Measurements from ENCODE around the gene RUNX2.

RUNX2 gene

DNA sequence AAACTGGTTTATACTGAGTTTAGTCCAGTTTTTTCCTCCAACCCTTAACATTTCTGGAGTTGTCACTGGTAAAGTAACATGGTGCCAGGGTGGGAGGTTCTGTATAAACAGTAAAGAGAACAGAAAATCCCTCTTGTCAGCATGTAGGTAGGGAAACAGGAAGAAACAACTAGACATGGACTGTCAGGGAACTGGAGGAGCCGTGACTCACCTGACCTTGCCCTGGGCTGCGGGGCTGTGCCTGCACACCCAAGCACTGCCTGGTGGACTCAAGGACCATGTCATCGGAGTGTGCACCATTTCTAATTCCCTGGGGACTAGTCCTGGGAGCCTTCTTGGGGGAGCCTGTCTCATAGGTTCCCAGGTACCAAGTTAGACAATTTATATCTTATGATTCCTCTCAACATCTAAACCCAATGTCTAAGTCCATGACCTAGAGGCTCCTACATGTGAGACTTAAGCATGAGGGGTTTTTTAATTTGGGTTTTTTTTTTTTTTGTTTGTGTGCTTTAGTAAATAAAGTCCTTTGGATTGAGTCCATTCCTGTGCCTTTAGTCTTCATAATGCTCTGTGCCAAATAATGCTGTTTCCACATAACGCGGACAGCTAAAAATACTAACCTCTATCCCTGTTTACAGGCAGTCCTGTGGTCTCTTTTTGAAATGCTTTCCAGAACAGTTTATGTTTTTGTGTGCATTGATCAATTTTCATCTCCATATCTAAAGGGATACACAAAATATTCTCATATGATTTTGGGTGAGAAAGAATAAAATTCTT, 186.5 kb downstream of the RUNX2 start:
- no peak for DNase-seq (ENCODE audit: low spot score)

DNA sequence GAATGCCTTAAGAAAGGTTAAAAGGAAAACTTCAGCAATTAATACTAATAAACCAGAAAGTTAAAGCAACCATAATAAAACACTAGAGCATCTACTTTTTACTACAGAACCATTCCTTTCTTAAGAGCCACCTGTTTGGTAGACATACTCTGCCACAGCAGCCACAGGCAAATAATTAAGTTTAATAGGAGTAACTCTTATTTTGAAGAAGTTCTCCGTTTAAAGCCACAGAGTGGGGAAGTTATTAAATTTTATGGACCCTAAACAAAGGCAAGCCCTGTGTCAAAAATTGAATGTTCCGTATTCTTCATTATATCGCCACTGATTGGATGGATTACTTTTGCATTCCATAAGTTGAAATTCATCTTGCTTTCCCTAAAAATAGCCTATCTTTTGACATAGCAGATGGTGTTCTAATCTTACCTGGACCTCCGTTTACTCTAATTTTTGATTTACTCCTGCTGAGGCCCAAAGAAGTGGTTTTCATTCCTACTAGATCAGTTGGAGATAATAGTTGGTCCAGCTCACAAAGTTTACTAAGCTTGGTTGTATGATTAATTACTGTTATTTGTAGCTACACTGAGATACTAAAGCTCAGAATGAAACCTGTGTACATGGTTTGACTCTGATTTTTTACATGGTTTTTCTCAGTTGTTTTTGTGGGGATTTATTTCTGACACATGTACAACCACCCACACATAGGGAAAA, 190.0 kb downstream of the RUNX2 start:
- no peak for DNase-seq (ENCODE audit: low spot score)

DNA sequence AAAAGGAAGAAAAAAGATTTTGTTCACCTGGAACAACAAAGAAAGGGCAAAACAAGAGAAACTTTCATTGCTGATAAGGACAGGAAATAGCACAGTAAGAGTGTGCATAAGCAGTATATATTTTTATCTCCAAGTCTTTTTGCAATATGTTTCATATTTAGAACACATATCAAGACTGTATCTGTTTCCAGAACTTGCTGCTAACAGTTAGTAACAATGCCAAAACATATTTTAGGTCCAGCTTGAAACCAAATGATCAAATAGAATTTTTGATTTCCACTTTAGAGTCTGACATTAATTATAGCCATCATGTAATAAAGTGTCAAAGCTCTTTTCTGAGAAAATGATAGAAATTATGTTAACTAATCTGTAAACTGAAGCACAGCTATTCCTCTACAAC, 193.1 kb downstream of the RUNX2 start:
- DNase-seq (ENCODE audit: low spot score), result no peak

DNA sequence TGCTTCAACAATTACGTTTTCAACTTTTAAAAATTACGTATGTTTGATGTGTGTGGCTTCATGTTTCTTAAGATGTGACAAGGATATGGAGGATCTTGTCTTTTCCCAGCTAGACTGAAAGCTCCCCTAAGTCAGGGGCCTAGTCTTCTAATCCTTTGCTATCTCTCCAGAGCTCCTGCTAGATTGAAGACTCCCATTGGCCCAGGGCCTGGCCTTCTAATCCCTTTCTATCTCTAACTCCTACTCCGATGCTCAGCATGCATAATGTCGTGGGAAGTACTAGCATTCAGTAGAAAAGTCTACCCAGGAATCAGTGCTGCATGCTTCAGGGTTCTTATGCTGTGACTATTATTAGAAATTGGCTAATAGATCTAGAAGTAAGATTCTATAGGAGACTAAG, 194.4 kb downstream of the RUNX2 start:
- DNase-seq (ENCODE audit: low spot score), result no peak

DNA sequence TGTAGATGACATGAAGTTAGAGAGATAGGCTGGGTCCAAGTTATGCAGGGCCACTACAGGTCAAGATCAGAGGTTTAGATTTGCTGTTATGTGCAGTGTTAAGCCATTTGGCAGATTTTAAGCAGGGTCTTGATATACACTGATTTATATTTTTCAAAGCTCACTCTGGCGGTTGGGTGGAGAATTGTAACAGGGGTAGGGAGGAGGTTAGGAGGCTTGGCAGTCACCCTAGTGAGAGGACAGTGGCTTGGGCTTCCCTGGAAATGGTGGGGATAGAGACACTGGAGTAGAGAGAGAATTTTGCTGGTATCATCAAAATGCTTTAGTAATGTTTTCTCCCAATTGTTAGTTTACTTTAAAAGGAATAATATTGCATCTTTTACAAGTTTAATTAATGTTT, 199.1 kb downstream of the RUNX2 start:
- DNase-seq (ENCODE audit: low spot score), result no peak

DNA sequence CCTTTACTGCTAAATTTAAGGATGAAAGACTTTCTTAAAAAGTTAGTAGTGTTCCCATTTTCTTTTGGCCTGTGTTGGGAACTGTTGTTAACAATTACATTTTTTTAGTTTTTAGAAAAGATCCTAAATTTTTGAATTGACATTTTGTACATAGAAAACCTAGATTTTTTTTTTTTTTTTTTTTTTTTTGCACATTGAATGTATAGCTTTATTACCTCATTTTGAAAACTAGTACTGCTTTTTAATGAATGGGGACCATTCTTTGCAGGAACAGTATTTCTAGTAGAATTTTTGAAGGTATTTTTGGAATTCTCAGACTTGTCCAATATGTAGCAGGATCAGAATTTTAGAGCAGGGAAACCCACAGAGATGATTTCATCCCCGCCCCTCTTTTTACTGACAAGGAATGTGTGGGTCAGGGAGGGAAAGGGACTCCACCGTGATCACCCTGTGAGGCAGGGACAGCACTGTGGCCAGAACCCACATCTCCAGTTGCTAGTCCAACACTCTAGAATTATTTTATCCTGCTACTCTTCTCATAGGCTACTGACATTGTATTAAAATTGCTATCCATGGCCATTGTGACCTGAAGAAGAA, 204.0 kb downstream of the RUNX2 start:
- no peak for DNase-seq (ENCODE audit: low spot score)

DNA sequence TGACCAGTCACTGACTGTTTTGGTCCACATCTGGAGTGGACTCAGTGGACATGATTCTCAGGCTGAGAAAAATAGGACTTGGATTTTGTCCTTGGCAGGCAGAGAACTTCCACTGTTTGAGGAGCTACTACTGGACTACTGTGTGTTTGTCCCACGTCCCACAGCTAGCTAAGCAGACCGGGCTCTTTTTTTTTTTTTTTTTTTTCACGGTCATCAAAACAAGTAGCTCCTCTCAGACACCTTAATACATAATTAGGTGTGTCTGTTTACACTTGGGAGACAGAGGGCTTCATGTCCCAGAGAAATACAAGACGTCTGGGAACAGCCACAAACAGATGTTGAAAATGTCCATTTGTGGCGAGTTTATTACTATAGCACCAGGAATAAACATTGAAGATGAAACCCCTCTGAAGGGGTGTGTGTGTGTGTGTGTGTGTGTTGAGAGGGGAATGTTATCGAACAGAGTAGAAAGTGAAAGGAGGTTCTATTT, 204.6 kb downstream of the RUNX2 start:
- no peak for DNase-seq (ENCODE audit: low spot score)

DNA sequence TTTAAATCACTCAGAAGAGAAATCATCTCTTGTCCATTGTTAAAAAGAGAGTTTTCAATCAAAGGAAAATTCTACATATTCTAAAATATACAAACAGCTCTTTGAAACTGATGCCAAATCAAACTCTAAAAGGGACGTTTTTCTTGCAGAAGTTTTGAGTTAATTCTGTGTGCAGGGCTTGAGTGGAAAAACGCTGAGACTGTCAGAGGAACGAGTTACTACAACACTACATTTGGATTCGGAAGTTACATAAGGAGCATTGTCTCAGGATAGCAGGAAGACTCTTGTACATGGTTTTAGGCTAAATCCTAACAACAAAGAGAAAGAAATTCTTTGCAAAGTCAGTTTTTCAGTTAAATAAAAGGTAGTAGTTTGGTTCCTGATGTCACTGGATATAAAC, 205.3 kb downstream of the RUNX2 start:
- DNase-seq (ENCODE audit: low spot score), result no peak

DNA sequence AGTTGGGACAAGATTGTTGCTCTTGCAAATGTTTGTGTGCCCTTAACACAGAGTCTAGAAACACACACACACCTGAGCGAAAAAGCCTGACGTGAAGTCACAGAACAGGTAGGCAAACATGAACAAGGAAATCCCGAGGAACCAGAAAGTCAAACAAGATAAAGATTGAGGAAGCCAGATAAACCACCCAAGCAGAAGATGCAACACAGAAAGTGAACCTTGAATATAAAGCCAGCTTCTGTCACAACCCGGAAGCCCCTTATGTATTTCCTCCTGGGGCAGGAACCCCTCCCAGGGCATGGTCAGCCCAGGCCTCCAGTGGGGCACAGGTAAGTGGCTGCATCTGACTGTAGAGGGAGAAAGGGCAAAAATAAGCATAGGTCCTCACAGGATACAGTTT, 207.8 kb downstream of the RUNX2 start:
- no peak for DNase-seq (ENCODE audit: low spot score)

DNA sequence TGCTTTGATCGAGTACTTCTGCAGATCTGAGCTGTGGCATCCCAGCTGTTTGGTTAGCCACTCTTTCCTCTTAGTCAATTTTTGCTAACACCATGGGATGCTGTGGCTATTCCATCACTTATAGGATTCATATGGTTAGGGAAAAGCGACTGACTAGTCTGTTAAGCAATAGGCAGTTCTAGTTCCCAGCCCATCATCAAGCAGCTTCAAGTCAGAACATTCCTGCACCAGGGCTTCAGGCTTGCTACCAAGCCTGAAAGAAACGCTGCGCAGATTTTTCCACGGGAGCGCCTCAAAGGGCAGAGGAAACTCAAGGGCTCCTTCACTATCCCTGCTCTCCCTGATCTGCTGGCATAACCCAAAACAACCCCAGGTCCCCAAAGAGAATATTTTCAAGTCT, 209.4 kb downstream of the RUNX2 start:
- no peak for DNase-seq (ENCODE audit: low spot score)

DNA sequence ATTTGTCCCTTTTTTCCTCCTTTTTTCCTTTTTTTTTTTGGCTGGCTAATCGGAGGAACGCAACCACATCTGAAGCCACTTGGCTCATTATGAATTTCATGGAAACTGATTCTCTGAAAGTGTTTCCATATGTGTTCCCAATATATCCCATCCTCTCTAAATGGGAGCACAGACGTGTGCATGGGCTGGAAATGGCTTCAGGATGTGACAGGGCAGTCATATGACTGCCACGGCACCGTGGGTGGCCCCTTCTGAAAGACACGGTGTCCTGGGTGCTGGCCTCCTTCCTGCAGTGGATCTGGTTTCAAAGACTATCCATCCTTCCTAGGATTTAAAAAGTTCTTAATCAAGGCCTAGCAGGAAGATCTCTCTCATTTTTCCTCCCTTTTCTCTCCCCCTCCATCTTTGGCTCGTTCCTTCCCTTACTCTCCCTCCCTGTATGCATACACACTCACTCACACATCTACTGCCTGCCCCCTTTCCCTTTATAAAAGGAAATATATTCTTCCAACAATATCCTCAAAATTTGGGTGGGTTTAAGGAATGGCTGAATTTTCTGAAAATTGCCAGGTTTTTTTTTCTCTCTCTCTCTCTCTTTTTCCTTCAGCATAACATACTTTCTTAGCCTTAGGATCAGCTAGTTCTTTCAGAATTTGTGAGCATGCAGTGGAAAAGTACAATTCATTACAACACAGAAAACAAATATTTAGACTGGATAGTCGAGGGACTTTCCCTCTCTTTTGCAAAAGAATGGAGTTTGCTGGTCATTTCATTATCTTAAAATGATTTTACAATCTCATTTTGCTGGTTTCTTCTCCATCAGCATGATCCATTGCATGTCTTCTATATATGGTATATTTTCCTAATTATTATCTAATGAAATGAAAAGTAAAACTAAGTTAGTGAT, 210.8 kb downstream of the RUNX2 start:
- no peak for DNase-seq (ENCODE audit: low spot score)

DNA sequence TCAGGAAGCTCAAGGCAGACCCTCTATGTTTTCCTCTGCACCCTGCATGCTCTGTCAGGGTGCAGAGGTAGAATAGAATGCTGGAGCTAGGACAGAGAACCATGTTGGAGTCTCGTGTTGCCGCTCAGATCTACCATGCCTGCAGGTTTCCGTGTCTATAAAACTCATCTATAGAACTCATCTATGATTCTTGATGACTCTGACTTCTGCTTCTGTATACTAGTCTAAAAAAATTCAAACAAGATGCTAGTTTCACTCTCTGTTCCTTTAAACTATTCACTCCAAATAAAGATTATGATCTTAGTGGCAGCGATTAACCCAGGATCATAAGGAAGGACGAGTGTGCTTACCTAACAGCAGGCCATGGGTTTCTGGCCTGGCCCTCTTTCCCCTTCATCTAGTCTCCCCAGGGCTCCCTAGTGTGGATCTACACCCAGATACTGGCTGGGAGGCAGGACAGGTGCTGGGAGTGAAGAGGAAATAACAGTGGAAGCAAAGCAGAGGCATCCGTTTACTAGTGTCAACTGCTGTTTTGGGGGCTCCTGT, 212.3 kb downstream of the RUNX2 start:
- no peak for DNase-seq (ENCODE audit: low spot score)

DNA sequence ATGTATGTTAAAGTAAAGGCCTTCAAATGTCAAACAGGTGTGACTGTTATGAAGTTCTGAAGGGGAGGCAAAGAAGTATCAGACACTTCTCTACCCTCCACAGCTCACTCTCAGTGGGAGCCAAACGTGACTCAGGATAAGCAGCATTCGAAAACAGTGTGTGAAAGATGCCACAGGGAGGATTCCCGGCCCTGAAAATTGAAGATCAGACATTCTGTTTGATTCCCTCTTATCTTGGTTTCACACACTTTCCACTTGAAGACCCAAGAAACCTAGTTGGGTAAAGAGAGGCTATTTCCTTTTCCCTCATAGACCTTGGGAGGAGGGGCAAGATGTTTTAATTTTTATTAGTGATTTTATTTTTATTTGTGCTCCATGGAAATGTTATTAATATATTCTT, 213.8 kb downstream of the RUNX2 start:
- no peak for DNase-seq (ENCODE audit: low spot score)

DNA sequence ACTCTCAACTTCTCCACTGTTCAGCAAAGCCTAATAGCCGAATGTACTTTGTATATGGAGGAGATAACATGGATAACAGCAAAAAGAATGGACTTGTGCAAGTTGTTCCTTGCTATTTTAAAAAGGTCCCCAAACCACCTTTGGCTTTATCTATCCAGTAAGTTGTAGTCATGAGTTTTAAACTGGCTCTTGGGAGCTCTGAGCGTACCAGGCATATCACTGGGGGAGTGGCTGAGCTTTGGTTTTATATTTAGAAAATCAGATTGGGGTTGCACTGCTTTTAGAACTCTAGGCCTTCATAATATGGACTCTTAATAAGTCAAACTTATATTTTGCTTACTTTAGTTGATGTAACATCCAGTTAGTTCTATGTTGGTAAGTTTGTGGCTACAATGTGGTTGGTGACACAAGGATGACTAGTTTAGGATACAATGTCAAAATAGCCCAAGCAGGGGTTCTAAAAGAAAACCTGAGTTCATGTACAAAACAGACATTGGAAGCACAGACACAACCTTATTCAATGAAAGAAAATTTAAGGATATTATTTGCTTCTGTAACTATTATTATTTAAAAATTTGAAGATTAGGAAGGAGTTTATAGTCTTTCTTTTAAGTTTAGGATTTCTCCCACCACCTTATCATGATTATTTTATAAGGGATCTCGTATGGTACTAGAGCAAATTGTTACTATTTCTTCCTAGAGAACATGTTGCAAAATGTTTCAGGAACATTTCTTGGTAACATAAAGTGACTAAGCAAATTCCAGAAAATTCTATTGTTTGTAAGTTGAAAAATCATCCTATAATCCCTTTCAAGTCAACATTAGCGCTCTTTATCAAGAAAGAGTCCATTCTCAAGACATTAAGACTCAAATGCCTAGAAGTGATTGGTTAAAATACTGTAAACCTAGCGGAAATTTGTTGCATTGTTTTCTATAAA, 215.4 kb downstream of the RUNX2 start:
- no peak for DNase-seq (ENCODE audit: low spot score)

DNA sequence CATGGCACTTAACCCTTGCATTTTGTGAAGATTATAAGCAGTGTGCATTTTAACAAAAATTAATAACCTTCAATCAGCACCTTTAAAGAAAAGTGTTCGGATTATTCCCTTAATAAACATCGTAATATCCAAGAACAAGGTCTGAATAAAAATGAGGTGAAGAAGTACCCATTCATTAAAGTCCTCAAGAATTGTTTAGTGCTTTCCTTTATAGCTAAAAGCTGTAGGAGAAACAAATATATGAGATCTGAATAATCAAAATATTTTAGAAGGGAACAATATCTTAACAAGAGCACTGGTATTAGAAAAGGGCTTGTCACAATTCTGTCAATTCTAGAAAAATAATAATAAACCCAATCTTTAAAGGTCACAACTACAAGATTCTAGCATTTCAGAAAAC, 217.3 kb downstream of the RUNX2 start:
- DNase-seq (ENCODE audit: low spot score), result no peak

DNA sequence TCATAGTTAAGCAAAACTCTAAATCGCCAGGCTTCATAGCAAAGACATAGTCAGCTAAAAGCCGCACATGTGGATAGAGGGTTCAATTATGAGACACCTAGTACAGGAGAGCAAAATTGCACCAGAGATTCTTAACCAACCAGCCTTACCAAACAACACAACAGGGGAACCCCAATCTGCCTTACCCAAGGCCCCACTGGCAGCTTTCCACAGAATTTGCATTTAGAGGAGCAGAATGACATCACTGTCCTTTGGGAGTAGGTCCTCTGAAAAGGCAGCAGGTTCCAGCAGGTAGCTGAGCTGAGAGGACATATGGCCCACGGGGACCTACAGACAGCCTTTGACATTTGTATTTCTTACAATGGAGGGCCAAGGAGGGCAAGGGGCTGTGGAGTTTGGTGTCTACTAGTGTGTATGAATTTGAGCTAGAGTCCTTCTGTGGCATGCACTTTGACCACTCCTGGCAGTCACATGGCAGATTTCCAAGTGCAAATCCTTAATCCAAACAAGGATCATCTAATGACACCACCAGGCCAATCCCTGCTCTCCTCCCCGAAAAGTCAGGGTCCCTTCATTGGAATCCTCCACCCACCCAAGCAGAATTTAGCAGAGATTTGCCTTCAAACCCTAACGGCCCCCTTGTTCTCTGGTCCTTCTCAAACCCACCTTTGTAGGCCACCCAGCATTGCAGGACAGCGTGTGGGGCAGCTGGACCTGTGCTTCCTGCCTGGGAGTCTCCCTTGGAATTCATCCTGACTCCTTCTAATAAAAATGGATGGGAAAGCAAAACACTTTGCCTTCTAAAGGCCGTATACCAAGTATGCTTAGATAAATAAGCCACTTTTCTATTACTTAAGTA, 220.8 kb downstream of the RUNX2 start:
- DNase-seq (ENCODE audit: low spot score), result no peak

DNA sequence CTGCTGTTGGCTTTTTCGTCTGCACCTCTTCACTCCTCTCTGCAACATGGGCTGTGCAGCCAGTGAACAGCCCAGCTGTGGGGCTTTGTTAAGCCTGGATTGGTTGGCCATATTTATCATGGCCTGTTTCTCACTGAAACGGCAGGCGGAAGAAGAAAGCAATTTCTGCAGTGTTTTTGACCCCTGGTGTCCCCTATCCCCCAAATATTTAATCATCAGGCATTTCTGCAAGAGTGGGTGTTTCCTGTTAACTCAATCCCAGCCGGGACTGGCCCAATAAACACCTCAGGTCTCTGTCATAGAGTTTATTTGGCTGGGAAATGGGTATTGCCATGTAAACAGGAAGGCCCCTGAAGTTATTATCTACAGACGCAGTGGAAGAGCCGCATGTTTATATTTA, 224.4 kb downstream of the RUNX2 start:
- no peak for DNase-seq (ENCODE audit: low spot score)

DNA sequence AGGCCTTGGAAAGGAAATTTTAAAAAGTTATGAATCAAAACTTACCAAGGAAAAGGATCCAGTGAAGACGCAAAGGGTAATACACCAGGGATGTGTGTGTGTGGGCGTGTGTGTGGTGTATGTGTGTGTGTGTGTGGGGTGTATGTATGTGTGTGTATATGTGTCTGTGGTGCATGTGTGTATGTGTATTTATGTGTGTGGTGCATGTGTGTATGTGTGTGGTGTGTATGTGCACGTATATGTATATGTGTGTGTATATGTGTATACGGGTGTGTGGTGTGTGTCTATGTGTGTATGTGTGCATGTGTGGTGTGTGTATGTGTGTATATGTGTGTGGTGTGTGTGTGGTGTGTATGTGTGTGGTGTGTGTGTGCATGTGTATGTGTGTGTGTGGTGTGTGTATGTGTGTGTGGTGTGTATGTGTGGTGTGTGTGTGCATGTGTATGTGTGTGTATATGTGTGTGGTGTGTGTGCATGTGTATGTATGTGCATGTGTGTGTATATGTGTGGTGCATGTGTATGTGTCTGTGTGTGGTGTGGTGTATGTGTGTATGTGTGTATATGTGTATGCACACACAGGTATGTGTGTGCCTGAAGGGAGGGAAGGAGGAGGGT, 225.7 kb downstream of the RUNX2 start:
- DNase-seq (ENCODE audit: low spot score), result no peak

DNA sequence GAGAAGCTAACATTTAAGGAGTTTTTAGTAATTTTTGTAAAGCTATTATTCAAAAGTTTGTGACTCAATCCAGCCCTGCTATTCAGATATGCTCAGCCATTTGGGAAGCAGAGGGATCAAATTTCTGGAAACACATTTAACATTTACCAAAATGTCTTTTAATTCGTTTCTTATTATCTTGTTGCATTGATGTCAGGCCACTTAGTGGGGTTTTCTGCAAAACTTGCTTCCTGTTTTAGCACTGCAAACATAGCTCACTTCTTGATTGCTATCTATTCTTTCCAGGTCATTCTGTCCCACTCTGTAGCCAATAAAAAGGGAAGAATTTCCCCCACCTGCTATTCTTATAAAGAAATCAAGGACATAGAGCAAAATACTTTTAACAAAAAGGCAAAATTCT, 226.5 kb downstream of the RUNX2 start:
- DNase-seq (ENCODE audit: low spot score), result no peak
